22Rv1 (cell line): ENCODE measurements around the gene SLC29A3.

Experiments used
- CTCF ChIP-seq: fragments of 450-650 bp; IDR thresholded peaks from 2 replicates; pipeline ENCODE4 v1.5.1; 2017; ENCODE audit warnings: mild to moderate bottlenecking
- ZFX ChIP-seq: fragments of 450-650 bp; IDR thresholded peaks from 2 replicates; pipeline ENCODE4 v1.6.1; 2017; ENCODE audit warnings: antibody characterized with exemption, borderline replicate concordance

DNA sequence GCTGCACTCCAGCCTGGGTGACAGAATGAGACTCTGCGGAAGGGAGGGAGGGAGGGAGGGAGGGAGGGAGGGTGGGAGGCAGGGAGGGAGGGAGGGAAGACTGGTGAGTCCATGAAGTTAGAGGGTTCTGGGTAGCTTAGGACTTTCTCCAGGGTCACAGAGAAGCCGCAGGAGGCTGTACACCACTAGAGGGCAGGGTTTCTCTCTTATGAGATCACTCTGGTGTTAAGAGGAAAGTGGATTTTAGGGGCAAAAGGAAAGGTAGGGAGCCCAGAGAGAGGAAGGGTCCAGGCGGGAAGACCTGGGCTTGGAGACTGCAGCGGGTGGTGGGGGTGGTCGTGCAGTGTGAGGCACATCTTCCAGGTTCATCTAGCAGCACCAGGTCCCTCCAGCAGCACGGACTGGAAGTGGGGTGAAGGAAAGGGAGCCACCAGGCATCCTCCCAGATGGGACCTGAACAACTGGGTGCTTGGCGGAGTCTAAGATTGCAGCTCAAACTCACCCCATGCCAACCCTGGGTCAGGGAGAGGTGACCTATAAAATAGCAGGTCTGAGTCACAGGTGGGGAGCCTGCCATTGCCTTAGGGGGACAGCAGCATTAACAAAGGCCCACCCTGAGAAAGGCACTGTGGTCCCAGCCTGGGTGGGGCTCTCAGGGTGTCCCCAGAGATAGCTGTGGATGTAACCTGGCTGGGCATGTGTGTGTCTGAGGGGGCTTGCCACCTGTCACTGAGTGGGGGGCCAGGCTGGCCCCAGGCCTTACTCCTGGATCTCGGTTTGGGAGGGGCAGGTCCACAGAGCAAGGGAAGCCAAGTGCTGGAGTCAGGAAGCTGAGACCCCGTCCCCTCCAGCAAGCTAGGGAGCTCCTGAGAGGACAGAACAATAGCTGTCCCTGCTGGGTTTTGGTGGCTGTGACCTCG is 48.5 kb upstream of the SLC29A3 start:
- TF ChIP-seq CTCF (peak; percentile 63), ZFX (no peak)
